Sigmoid colon (tissue), 4 donors: ENCODE results near the gene HDAC4.

Experiments
- EP300 ChIP-seq, 4 donors: sonication (generic); formaldehyde crosslinking; IDR thresholded peaks; one replicate each; pipeline ENCODE4 v1.6.1; 2017; ENCODE audit warnings: antibody characterized with exemption in 4 of 4
- POLR2AphosphoS5 ChIP-seq, 4 donors: sonication (generic); formaldehyde crosslinking; IDR thresholded peaks; one replicate each; pipeline ENCODE4 v1.6.1; 2017; ENCODE audit warnings: antibody characterized with exemption in 4 of 4

DNA sequence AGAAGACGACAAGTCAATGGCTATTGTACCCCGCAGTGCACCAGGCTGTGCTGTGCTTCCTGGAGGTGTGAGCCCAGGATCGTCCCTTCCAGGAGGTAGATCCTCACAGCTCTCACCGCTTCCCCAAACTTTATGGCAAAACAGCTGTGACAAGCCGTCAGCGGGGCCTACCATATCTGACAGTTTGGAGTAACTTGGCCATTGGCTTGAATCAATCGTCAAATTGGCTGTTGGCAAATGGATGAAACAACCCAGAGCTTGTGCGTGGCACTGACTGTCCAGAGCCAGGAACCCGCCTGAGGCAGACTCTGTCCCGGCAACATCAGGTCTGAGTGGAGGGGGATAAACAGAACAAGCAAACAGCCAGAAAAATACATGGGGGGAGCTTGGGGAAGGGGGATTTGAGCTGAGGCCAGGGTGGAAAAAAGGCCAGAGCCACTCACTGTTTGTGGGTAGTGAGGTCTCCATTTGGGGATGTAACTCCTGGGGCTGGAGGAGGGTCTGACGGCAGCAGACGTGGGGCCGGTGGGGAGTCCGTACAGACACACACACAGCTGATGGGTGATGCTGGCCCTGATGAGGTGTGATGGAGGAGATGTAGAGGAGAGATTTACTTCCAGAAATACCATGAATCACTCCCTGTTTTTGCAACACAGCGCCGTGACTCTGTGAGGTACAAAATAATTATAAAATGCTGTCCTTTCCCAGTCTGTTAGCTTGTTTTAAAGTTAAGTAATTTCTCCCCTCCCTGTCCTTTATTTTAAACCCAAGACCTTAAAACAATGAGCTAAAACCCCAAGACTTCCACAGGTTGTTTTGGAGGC, 378.2 kb downstream of the HDAC4 start:
- TF ChIP-seq EP300 (IDR thresholded peaks at IDR 0.05) (no peak), POLR2AphosphoS5 (IDR thresholded peaks at IDR 0.05) (no peak)
